ENCODE data around the gene NMT2. TPM values are rescaled to one million over a fixed set of nuclear protein-coding genes. Genes with fewer than 3 reads are reported as not detected.

NMT2 gene
- total RNA-seq, 1 donor from 2014 or later: 15.2 TPM

GRCh38 chr10:15201589-15202300, 33.3 kb upstream of the NMT2 start:
- Histone ChIP-seq H3K27ac (no peak overlapping the region), H3K9me3 (no peaks in the 10 kb centered on the region), H3K36me3 (no peaks in the 10 kb centered on the region), H3K4me3 (no peak overlapping the region), H3K4me1 (no peaks in the 10 kb centered on the region), H3K27me3 (no peaks in the 10 kb centered on the region)
- intact Hi-C loops (cut with DNase I): no loop called here
- TF ChIP-seq POLR2A (IDR thresholded peaks at IDR 0.05): no peak
- TF ChIP-seq CTCF (IDR thresholded peaks at IDR 0.05): no peak
- DNase-seq (ENCODE audit: extremely low spot score in 2 of 2): no peak

DNA sequence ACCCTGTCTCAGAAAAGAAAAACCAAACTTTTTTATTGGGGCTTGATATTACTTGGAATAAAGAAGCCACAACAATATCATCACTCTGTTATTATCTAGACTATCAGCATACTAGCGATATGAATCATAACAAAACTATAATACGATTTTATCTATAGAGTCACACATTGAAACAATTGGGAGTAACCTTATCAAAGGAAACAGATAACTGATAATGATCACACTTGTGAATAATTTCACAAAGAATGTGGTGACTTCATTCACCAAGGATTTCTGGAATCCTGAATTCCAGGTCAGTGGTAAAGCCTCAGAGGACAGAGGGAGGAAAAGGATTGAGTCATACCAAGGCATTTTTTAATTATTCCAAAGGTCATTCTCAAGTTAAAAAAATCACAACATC, 32.1 kb upstream of the NMT2 start:
- TF ChIP-seq CTCF (IDR thresholded peaks at IDR 0.05) (no peak), POLR2AphosphoS5 (IDR thresholded peaks at IDR 0.05; ENCODE audit: insufficient read depth in 1 of 2, low read depth in 1 of 2) (no peak), POLR2A (IDR thresholded peaks at IDR 0.05) (no peak)
- no peaks in the 10 kb centered on the region for H3K4me1 ChIP-seq
- H3K4me3 ChIP-seq: no peak overlapping the region
- H3K36me3 ChIP-seq: no peaks in the 10 kb centered on the region
- H3K27ac ChIP-seq: no peak overlapping the region
- DNase-seq (ENCODE audit: extremely low spot score in 2 of 2): no peak
- intact Hi-C loops (cut with DNase I): no loop called here
- H3K9me3 ChIP-seq: no peaks in the 10 kb centered on the region
- H3K27me3 ChIP-seq: no peaks in the 10 kb centered on the region

DNA sequence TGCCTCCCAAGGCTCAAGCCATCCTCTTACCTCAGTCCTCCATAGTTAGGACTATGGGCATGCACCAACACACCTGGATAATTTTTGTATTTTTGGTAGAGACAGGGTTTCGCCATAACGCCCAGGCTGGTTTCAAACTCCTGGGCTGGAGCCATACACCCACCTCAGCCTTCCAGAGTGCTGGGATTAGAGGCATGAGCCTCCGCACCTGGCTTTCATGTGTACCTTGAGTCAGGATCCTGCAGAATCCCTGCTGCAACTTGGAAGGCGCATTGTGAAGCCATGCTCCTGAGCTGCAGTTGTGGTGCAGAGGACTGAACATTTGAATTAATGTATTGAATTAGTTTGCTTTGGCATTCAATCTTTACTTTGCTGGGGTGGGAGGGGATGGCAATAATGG, 29.4 kb upstream of the NMT2 start:
- no peak for DNase-seq (ENCODE audit: extremely low spot score in 2 of 2)
- Histone ChIP-seq H3K4me1 (no peaks in the 10 kb centered on the region), H3K36me3 (no peaks in the 10 kb centered on the region), H3K9me3 (no peaks in the 10 kb centered on the region), H3K27ac (no peak overlapping the region), H3K4me3 (no peak overlapping the region), H3K27me3 (no peaks in the 10 kb centered on the region)
- TF ChIP-seq CTCF (IDR thresholded peaks at IDR 0.05): no peak
- no peak for TF ChIP-seq POLR2A (IDR thresholded peaks at IDR 0.05)
- no peak for TF ChIP-seq POLR2AphosphoS5 (IDR thresholded peaks at IDR 0.05; ENCODE audit: insufficient read depth in 1 of 2, low read depth in 1 of 2)
- intact Hi-C loops (cut with DNase I): no loop called here

DNA sequence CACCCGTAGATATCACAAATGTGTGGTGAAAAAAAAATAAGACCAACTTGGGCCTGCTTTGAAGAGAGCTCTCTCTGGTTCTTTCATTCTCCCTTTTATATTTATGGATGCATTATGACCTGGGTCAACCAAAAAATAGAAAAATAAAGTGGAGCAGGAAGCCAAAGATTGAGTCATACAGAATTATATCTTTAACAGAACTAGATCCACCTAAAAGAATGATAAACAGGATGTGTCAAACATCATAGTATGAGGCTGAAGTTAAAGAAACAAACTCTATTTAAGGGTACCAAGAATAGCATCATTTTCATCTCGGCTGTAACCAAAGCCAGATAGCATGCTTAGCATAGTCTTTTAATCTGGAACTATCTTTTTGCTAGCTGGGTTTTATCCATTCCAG, 28.8 kb upstream of the NMT2 start:
- Histone ChIP-seq H3K27me3 (no peaks in the 10 kb centered on the region), H3K4me1 (no peaks in the 10 kb centered on the region), H3K36me3 (no peaks in the 10 kb centered on the region), H3K9me3 (no peaks in the 10 kb centered on the region), H3K4me3 (no peak overlapping the region), H3K27ac (no peak overlapping the region)
- TF ChIP-seq CTCF (IDR thresholded peaks at IDR 0.05) (no peak), POLR2A (IDR thresholded peaks at IDR 0.05) (no peak), POLR2AphosphoS5 (IDR thresholded peaks at IDR 0.05; ENCODE audit: insufficient read depth in 1 of 2, low read depth in 1 of 2) (no peak)
- DNase-seq (ENCODE audit: extremely low spot score in 2 of 2): no peak
- intact Hi-C loops (cut with DNase I): no loop called here

- H3K4me3 ChIP-seq: no peak overlapping the region
- no peaks in the 10 kb centered on the region for H3K9me3 ChIP-seq
- DNase-seq (ENCODE audit: extremely low spot score in 2 of 2): no peak
- intact Hi-C loops (cut with DNase I): no loop called here
- H3K36me3 ChIP-seq: no peaks in the 10 kb centered on the region
- no peaks in the 10 kb centered on the region for H3K27me3 ChIP-seq
- H3K4me1 ChIP-seq: no peaks in the 10 kb centered on the region
- TF ChIP-seq CTCF (IDR thresholded peaks at IDR 0.05): no peak
- no peak for TF ChIP-seq POLR2A (IDR thresholded peaks at IDR 0.05)
- no peak for TF ChIP-seq POLR2AphosphoS5 (IDR thresholded peaks at IDR 0.05; ENCODE audit: insufficient read depth in 1 of 2, low read depth in 1 of 2)
- no peak overlapping the region for H3K27ac ChIP-seq
These were observed 27.7 kb upstream of the NMT2 start for GRCh38 chr10:15196021-15196834.
